Heart left ventricle (tissue), 16 donors: ENCODE results near the gene ADGRV1. TPM values are rescaled to one million over a fixed set of nuclear protein-coding genes. Genes with fewer than 3 reads are reported as not detected.
"Not testable (repeated sequence)": the region's sequence is repeated elsewhere in the genome, so short reads cannot be mapped to it uniquely, and the experiment has no call there.

ENCODE experiments used
- ATAC-seq, 4 donors: fragments of 200-7000 bp; cut with Tn5 transposase; one replicate each; pipeline ENCODE4 v1.9.1; 2020 to 2022; ENCODE audit warnings: moderate library complexity in 4 of 4, mild to moderate bottlenecking in 3 of 4, moderate number of reproducible peaks in 1 of 4
- DNase-seq, 5 donors: peaks; one replicate each; pipeline ENCODE4 v3.0.0-alpha.2; 2020
- H3K27ac ChIP-seq, 12 donors: fragments of 200-600 bp; sonication (generic) in 4 of 12; one replicate each; pipeline versions ENCODE4 v1.5.0 to v1.8.0; 2016 to 2022; ENCODE audit warnings: mild to moderate bottlenecking in 2 of 12
- H3K27me3 ChIP-seq, 9 donors: fragments of 200-600 bp; sonication (generic) in 2 of 9; one replicate each; pipeline versions ENCODE4 v1.5.1 to v1.8.0; 2016 to 2022; ENCODE audit warnings: mild to moderate bottlenecking in 3 of 9
- H3K36me3 ChIP-seq, 9 donors: fragments of 200-600 bp; sonication (generic) in 2 of 9; one replicate each; pipeline versions ENCODE4 v1.5.0 to v1.8.0; 2018 to 2022; ENCODE audit warnings: mild to moderate bottlenecking in 2 of 9
- H3K4me1 ChIP-seq, 12 donors: fragments of 200-600 bp; sonication (generic) in 4 of 12; one replicate each; pipeline versions ENCODE4 v1.5.0 to v1.8.0; 2016 to 2022; ENCODE audit warnings: mild to moderate bottlenecking in 3 of 12
- H3K4me3 ChIP-seq, 12 donors: fragments of 200-600 bp; sonication (generic) in 4 of 12; one replicate each; pipeline versions ENCODE4 v1.5.0 to v1.8.0; 2017 to 2022; ENCODE audit warnings: mild to moderate bottlenecking in 9 of 12, moderate library complexity in 4 of 12
- H3K9me3 ChIP-seq, 12 donors: fragments of 200-600 bp; sonication (generic) in 4 of 12; one replicate each; pipeline versions ENCODE4 v1.5.0 to v1.8.0; 2016 to 2022; ENCODE audit warnings: mild to moderate bottlenecking in 1 of 12
- CTCF ChIP-seq, 12 donors: fragments of 200-600 bp; sonication (generic) in 4 of 12; IDR thresholded peaks; one replicate each; pipeline versions ENCODE4 v1.5.0 to v1.8.0; 2018 to 2022; ENCODE audit warnings: antibody characterized with exemption in 12 of 12, mild to moderate bottlenecking in 5 of 12
- POLR2A ChIP-seq, 2 donors: fragments of 450-650 bp; IDR thresholded peaks; one replicate each; pipeline ENCODE4 v1.6.1; 2017; ENCODE audit warnings: antibody characterized with exemption in 2 of 2, mild to moderate bottlenecking in 2 of 2, moderate library complexity in 2 of 2
- WGBS, 4 donors: extraction: QIAGEN DNeasy Blood & Tissue Kit in 2 of 4; methylation state at CpG; one replicate each; pipeline versions ENCODE4 v1.1.5 to v1.1.7; 2013 to 2018; 5-methylcytosine and 5-hydroxymethylcytosine counted together
- intact Hi-C, 10 donors: fragments of 100-400 bp; cut with DNase I; formaldehyde crosslinking; loops; one replicate each; pipeline versions ENCODE4 v1.11.1 to v1.14.2; 2022
- polyA plus RNA-seq, 2 donors: library from polyadenylated mRNA; stranded (reverse); fragments of 200-250 nt; gene quantifications; one replicate each; pipeline ENCODE4 v1.2.3, GENCODE V29; 2013
- total RNA-seq, 9 donors: library from RNA; depleted of rRNA in 2 of 9; stranded (reverse); fragments of >200 nt in 2 of 9; fragmentation: NEBNext Ultra II Directional in 3 of 9; extraction: Animal tissue kit (Norgen Biotek cat#: 25700) in 3 of 9; gene quantifications; one replicate each; pipeline versions ENCODE4 v1.1.0 to v1.2.4, GENCODE V29; 2016 to 2023
- donor health status: ischemic (EF 13 %, LVEDD 7.1; RV severe dilation, severe dysfunction).
- donor health status: healthy with polysubstance abuse.
- donor health status: DM: no; HTN: yes; CAD: no.
- donor health status: DM: no; HTN: no; CAD: no.
- donor health status: ischemic (EF 25% LVEDD 6.9; RV normal size, moderate dysfunction).
- donor health status: ischemic (EF 25% LVEDD 5.7; RV mildly dilated, moderate dysfunction).
- donor health status: healthy.
- donor health status: DM: yes; HTN: yes; CAD: no.
- donor health status: ischemic (EF 35%, LVEDD 5.7; RV mildly dilated, moderate dysfunction).
- donor health status: nonischemic (EF 11% LVEDD 7.7; RV severe dilation, severe dysfunction).
- donor health status: DM: yes; HTN: yes; CAD: no.
- donor health status: PGD.
- donor health status: ischemic (EF 29% LVEDD 5.4; RV normal size, mild dysfunction).
- donor health status: nonischemic (EF 23%, LVEDD 6.1; RV moderate dilation, normal function).

ADGRV1 gene
- total and polyA plus RNA-seq, 11 donors = 0.25 to 0.29 TPM; not detected in 9

- Histone ChIP-seq H3K27ac (peak overlapping the region in 1 of 12 donors; percentile 61), H3K4me3 (no peak overlapping the region), H3K4me1 (peaks cover 0 to 12% (median 0%) of the 10 kb centered on the region in 12 donors), H3K36me3 (no peaks in the 10 kb centered on the region), H3K9me3 (peaks cover 0 to 11% (median 0%) of the 10 kb centered on the region in 12 donors), H3K27me3 (no peaks in the 10 kb centered on the region)
- intact Hi-C loops = no loop called here
- TF ChIP-seq CTCF (IDR thresholded peaks at IDR 0.05) (no peak), POLR2A (IDR thresholded peaks at IDR 0.05) (no peak)
- DNase-seq (no peak), ATAC-seq (no peak)
Measured at GRCh38 chr5:91048073-91048472, 489.5 kb downstream of the ADGRV1 start.

GRCh38 chr5:91049112-91049511, 490.5 kb downstream of the ADGRV1 start:
- DNase-seq (no peak), ATAC-seq (no peak)
- Histone ChIP-seq H3K4me3 (no peak overlapping the region), H3K4me1 (peaks cover 0 to 20% (median 0%) of the 10 kb centered on the region in 12 donors), H3K9me3 (peaks cover 0 to 11% (median 0%) of the 10 kb centered on the region in 12 donors), H3K27ac (no peak overlapping the region), H3K27me3 (no peaks in the 10 kb centered on the region), H3K36me3 (no peaks in the 10 kb centered on the region)
- TF ChIP-seq CTCF (IDR thresholded peaks at IDR 0.05) (no peak), POLR2A (IDR thresholded peaks at IDR 0.05) (no peak)
- intact Hi-C loops = no loop called here

GRCh38 chr5:91049800-91050199, 491.2 kb downstream of the ADGRV1 start:
- 73 to 87% (median 80%) methylated on average over 2 of the region's 2 CpGs for WGBS, 4 donors
- H3K27ac ChIP-seq = no peak overlapping the region
- H3K9me3 ChIP-seq = peaks cover 0 to 11% (median 0%) of the 10 kb centered on the region in 12 donors
- peaks cover 0 to 25% (median 0%) of the 10 kb centered on the region in 12 donors for H3K4me1 ChIP-seq
- no peak overlapping the region for H3K4me3 ChIP-seq
- DNase-seq = no peak
- H3K27me3 ChIP-seq = no peaks in the 10 kb centered on the region
- intact Hi-C loops = no loop called here
- no peak for TF ChIP-seq POLR2A (IDR thresholded peaks at IDR 0.05)
- TF ChIP-seq CTCF (IDR thresholded peaks at IDR 0.05) = no peak
- no peak for ATAC-seq
- H3K36me3 ChIP-seq = no peaks in the 10 kb centered on the region

GRCh38 chr5:91052411-91052810, 493.8 kb downstream of the ADGRV1 start:
- H3K4me3 ChIP-seq, H3K36me3 ChIP-seq, intact Hi-C loops, H3K9me3 ChIP-seq, H3K27me3 ChIP-seq, ATAC-seq, DNase-seq: not testable (repeated sequence)
- 93 to 97% (median 95%) methylated on average over 8 of the region's 8 CpGs for WGBS, 4 donors
- peaks cover 0 to 26% (median 0%) of the 10 kb centered on the region in 12 donors for H3K4me1 ChIP-seq
- H3K27ac ChIP-seq = peak overlapping the region in 2 of 12 donors; percentile 31 to 69
